Prostate gland (tissue), 2 donors: ENCODE data around the gene CCDC102B.

Source experiments
- CTCF ChIP-seq, 4 experiments: fragments of 200-600 bp in 2 of 4; fragments of 450-650 bp in 2 of 4; sonication (generic) in 2 of 4; IDR thresholded peaks; 1 replicate in 3 of 4; 2 replicates in 1 of 4; pipeline ENCODE4 v1.5.1; 2016 to 2019; ENCODE audit warnings: antibody characterized with exemption in 4 of 4, mild to moderate bottlenecking in 2 of 4, moderate library complexity in 2 of 4
- POLR2A ChIP-seq: fragments of 450-650 bp; IDR thresholded peaks from one replicate; pipeline ENCODE4 v1.6.1; 2016; ENCODE audit warnings: antibody characterized with exemption, mild to moderate bottlenecking

DNA sequence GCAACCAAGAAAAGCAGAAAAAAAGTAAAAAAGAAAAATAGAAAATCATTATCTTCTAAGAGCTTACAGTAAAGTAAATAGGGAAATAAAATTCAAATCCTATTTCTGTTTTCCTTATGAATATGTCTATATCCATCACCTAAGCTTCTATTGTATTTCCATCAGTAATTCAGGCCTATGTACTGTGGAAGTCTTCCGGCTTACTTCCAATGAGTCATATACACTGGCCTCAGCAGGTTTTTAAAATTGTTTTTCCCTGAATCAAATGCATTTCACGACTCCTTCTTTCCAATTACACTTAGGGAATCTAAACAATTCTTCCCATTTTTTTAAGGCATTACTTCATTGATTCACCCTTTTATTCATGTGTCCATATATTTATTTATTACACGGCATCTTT is 164.7 kb downstream of the CCDC102B start:
- TF ChIP-seq POLR2A = no peak
- no peak for TF ChIP-seq CTCF (IDR thresholded peaks at IDR 0.05)
